Amygdala (tissue), 56 donors: ENCODE measurements around the gene GSG1L.

Experiments used
- DNase-seq, 56 donors: peaks; one replicate each; lab custom pipeline; 2025; lab: John Stamatoyannopoulos, UW

The GSG1L gene

DNA sequence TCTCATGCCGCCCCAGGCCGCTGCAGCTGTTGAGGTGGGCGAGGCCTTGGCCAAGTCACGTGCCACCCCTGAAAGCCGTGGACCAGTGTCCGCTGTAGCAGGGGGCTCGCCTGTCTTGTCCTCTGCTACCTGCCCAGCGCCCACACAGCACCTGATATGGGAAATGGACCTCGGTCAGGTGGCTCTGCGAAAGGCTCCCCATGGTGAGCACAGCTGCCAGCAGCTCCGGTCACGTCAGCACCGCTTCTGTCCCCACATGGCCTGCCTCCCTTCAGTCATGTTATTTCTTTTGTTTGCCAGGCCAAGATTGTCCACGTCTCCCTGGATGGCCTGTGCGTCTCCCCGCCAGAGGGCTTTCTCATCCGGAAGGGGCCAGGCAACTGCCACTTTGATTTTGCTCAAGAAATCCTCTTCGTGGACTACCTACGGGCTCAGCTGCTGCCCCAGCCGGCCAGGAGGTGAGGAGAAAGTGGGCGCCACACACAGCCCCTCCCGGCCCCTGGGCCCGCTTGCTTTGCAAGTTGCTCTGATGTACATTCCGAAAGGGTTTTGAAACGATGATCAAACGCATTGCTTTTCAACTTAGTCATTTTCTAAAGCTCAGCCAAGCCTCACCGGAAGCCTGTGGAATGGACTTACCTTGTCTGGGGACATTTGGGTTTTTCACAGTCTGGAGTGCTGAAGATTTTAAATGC lies 293.8 kb downstream of the GSG1L start:
- DNase-seq, result no peak

DNA sequence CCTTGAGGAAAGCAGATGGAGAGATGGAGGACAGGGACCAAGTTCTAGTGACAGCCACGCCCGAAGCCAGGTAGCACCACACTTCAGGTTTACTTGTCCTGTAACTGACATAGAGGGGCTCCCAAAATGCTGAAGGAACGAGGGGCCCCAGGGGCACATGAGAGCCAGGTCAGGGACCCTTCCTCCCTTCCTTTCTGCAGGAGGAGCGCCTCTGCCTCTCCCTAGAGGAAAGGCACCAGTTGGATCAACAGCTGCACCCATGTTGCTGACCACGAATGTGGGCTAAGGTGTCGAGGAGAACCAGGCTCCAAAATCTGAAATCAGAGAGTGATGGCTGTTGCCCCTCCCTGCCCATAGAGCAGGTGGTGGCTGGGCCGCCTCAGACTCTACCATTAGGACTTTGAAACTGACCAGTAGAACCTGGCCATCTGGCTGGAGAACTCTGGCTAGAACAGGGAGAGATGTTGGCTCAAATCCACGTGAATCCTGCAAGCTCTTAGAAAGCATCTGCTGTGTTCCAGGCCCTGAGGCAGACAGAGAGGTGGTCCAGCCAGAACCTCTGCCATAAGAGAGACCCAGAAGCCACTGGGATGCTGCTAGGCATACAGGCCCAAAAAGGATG lies 294.8 kb downstream of the GSG1L start:
- DNase-seq, result no peak

DNA sequence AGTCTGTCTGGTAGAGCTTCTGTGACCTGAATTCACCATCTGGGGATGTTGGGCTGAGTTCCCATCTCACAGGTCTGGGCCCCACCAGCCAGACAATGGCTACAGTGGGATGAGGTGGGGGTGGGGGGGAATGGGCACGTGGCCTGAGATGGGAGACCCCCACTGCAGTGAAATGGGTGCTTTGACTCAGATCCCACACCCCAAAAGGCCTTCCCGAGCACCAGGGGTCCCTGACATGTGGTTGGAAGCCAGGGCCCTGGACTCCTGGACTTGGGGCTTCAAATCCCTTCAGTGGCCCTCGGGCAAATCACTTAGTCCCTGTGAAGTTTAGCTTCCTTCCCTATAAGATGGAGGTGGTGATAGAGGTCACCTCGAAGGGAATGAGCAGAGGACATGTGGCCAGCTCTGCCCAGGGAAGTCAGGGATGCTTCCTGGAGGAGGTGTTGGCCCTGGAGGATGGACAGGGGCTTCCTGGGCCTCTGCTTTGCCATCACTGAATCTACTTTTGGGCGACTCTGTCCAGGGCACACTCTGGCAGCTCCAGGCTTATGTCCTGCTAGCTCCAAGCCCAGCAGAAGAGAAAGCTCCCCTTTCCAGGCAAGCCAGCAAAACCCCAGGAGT lies 295.4 kb downstream of the GSG1L start:
- DNase-seq, result no peak

DNA sequence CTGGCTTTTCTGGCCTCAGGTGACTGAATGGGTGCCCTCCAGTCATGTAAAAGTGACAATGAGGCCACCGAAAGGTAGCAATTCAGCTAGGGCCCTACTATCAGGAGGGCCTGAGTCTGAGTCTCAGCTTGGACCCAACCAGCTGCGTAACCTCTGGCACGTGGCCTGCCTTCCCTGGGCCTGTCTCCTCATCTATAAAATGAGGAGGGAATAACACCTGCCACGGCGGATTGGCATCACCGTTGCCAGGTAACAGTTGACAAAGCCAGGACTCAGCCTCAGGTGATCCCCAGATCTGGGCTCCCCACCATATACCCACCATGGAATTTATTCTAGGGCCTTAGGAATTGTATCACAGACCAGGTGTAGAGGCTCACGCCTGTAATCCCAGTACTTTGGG lies 296.4 kb downstream of the GSG1L start:
- DNase-seq, result no peak

DNA sequence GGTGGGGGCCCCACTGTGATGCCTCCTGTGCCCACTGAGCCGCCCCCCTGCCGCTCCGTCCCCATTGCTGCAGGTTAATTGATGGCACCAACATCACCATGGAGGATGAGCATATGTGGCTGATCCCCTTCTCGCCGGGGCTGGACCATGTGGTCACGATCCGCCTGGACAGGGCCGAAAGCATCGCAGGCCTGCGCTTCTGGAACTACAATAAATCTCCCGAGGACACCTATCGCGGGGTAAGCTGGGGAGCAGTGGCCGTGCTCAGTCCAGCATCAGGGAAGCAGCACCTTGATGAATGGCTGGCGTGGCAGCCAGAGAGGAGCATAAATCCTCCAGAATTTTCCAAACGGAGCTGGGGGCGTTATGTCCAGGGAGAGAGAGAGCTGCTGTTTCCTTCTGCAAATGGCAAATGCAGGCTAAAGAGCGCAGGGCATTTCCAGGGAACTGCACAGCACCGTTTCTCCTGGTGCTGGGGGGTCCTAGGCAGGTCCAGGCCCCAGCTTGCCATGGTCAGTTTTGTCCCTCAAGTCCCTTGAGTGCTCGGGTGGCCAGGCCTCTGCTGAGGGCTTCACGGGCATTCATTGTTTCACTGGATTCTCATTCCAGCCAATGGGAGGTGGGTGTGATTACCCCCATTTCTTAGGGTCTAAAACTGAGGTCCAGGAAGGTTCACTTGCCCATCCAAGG lies 297.1 kb downstream of the GSG1L start:
- DNase-seq, result no peak

DNA sequence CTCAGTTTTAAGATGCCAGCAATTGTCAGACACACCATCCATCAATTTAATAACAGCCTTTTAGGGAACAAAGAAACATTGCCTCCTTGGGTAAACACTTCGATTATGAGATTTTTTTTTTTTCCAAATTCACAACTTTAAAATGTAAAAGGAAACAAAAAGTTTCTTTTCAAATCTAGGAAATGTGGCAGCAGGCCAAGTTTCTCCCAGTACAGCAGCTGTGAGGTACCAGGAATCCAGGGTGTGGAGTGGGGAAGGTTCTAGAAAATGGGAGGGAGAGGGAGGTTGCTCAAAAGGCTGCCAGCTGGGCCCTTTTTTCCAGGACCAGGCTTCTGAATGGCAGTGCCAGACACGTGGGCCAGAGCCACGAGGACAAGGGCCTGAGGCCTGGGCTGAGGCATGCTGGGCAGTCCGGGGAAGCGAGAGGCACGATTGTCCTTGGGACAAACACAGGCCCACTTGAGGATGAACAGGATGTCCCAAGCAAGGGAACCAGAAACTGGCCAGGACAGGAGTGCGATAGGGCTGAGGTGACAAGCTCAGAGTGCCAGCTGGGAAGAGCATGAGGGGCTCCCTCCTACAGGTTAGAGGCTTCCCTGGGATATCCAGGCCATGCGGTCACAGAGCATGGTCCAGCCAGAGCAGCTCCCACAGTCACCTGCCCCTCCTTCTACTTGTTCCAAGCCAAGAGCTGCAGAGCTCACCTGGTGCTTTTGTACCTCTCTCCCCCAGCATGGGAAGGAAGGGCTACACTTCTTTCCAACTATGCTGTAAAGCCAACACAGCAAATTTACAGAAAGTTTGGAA lies 298.4 kb downstream of the GSG1L start:
- peak in 2 of 56 donors; percentile 13 to 45 for DNase-seq

DNA sequence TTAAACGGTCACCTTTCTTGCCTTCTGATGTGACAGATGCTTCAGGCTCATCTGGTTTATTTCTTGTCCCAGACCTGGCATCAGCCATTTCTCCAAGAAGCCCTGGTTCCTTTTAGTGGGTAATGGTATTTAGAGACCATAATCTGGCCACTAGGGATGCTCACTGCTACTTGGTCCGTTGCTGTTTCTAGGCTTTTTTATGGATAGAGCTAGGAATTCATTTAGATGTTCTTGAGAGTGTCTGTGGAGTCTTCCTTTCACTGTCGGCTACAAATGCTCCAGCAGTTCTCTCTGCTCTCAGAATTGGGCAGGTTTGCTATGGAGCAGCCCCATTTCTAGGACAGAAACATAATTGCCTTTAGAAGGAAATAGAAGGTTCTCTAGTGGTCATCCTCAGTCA lies 299.1 kb downstream of the GSG1L start:
- no peak for DNase-seq

DNA sequence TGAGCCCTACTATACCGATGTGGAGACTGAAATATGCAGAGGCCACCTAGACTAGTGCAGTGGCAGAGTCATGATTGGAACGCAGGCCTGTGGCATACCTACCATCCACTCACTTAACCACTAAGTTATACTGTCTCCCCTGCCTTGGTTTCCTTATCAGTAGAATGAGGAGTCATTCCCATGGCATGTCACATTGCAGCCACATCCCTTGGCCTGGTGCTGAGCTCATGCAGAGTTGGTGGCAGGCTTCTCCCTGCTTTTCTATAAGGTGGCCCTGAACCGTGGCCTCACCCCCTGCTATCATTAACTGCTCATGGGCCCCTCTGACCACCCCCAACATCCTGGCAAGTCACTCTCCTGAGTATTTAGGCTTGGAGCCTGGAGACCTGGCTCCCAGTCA lies 301.1 kb downstream of the GSG1L start:
- DNase-seq, result no peak

DNA sequence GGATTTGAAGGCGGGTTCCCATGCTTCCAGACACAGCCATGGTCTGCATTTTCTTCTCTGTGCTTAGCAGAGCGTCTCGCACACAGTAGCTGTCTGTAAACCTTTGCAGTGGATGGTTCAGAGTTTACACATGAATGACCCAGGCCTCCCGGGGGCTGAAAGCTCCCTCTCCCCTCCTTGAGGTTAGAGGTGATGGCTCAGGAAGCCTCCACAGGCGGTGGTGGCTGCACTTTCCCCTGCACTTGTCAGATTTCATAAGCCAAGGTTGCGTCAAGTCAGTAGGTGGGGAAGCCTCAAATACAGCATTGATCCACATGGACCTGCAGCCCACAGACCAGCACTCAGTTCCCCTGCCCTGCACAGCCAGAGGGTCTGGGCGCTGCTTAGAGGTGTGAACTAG lies 301.7 kb downstream of the GSG1L start:
- DNase-seq, result no peak

DNA sequence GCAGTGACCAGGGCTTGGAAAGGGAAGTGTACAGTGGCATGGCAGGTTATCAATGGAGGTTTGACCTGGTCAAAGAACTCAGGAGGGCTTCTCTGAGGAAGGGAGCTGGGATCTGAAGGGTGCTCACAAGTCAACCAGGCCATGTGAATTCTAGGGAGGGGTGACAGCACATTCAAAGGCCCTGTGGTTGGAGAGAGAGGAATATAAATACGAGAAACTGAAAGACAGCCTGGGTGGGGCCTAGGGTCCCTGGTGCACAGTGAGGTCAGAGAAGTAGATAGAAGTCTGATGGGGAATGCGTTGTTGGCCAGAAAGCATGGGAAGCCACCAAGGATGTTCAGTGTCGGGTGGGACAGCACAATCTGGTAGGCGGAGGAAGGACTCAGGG lies 302.7 kb downstream of the GSG1L start:
- no peak for DNase-seq

DNA sequence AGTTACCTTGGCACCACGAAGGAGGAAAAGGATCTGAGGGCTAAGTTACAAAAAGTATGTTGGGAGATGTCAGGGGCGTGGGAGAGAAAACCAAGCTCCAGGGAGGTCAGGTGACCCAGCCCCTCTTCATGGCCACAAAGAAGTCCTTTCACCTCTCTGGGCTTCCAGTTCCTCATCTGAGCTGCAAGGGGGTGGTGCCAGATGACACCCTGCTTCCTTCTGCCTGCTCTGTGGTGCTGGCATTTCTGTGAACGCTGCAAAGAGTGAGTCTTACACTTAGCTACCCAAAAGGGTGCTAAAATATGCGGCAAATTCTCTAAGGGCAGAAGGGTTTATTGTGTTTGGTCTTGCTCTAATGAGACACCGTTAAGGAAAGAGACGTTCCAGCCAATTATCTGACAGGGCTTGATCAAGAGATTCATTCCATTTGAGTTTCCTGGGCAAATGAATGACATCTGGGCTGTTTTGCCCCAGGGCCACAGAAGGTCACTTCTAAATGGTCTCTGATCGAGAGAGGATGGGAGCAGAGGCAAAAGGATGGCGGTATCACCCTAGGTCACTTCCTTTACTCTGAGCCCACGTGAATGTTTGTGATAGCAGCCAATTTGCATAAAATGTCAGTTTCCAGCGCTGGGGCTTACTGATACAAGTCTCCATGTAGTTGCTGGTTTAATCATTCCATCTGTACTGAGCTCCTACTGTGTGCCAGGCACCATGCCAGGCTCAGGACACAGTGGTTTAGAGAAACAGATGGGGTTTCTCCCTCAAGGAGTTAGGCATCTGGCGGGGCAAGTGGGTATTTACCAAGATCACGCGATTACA lies 303.3 kb downstream of the GSG1L start:
- peak in 21 of 56 donors; percentile 18 to 58 (median 31) for DNase-seq

DNA sequence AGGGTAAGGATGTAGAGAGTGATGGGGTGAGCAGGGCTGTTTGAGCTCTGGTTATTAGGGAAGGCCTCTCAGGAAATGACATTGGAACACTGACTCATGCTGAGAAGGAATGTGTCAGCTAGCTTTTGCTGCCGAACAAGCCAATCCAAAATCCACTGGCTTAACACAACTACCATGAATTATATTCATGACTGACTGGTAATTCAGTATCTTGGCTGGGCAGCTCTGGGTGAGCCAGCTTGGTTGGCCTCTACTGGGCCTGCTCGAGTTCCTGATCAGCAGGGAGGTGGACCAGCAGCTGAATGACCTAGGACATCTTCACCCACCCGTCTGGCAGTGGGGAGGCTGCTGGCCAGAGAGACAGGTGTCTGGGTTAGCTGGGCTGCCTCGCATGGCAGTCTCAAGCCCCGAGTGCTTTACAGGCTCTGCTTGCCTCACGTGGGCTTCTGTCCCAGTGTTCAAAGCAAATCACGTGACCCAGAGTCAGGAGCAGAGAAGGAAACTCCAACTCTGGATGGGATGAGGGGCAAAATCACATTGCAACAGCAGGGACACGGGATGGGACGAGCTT lies 304.1 kb downstream of the GSG1L start:
- DNase-seq, result peak in 8 of 56 donors; percentile 18 to 43 (median 28)

DNA sequence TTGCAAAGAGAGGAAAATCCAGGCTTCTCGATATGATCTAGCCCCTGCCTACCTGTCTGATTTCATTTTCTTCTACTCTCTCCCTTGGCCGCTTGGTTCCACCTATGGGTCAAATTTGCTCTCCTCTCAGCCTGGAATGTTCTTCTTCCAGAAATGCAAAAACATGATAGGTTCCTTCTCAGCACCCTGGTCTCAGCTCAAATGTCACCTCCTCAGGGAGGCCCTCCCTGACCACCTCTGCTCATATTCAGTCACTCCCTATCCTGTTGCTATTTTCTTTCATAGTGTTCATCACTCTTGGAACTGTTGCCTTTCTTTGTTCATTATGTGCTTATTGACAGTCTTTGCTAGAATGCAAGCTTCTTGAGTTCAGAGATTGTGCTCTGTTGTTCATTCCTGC lies 305.0 kb downstream of the GSG1L start:
- DNase-seq, result no peak

DNA sequence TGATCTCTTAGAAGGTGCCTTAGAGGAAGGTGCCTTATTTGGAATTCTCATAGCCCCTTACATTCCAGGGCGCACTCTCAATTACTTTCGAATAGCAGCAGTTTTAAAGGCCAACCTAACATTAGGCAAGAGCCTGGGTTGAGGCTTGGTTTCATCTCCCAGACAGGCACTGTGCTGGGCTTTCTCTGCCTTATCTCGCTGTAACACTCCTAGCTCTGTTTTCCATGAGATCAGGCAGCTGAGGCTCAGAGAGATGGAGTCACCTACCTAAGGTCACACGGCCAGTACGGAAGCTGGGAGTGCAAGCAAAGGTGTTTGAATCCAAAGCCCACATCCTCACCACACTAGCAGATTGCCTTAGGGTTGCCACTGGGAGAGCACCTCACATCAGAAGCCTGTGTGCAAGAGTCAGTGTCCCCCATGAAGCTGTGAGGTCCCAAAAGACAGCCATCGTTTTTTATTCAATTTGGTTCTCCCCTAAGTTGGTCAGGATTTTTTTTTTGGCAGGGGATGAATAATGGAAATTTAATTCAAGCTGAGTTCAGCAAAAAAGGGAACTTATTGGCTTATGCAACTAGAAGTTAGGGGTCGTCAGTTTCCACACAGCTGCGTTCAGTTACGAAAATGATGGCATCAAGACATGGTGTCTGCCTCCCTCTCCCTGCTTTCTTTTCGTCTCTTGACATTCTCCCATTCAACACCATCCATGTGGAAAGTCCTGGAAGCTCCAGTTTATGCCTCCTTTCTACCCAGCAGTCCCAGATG lies 307.1 kb downstream of the GSG1L start:
- DNase-seq, result no peak

DNA sequence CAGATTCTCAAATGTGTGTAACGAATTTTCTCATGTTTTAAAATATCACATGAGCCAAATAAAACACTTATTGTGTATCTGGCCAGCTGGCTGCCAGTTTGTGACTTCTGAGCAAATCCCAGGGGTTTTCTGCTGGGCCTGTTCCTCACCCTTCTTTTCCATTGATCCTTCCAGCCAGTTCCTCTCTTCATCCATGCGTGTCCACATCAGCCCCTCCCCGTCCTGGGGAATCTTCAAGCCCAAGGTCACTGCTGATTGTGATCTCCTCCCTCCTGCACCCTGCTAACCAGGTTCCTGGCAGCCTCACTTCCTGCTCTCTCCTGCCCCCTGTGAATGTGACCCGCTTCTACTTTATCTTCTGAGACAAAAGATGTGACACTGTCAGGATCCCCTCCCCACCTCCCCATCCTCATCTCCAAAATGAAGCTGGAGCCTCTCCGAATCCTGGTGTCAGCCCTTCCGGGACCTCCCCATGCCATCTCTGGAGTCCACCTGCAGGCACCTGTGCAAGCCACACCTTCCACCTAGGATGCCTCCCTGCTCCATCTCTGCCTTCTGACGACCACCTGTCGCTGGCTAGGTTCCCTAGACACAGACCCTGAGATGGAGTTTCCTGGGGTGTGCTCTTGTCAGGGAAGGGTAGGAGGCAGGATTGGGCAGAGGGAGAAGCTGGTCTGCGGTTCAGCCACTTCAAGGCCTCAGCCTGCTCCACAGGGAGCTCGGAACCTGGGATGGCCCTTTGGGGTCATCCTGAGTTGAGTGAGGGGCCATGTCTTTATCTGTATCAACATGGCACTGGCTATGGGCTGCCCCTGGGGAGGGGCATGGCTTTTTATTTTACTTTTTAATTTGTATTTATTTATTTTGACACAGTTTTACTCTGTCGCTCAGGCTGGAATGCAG lies 308.5 kb downstream of the GSG1L start:
- DNase-seq, result no peak

DNA sequence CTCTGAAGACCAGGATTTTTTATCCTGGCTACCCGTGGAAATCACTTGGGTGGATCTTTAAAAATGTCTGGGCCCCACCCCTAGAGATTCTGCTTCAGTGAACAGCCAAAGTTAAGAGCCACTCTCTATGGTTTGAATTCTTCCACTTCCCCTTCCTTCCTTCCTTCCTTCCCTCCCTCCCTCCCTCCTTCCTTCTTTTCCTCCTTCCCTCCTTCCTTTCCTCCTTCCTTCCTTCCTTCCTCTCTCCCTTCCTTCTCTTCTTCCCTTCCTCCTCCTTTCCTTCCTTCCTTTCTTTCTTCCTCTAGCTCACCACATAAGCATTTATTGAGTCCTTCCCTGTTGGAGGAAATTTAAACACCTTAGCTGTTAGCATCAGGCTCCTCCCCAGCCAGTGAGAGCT lies 310.0 kb downstream of the GSG1L start:
- no peak for DNase-seq

DNA sequence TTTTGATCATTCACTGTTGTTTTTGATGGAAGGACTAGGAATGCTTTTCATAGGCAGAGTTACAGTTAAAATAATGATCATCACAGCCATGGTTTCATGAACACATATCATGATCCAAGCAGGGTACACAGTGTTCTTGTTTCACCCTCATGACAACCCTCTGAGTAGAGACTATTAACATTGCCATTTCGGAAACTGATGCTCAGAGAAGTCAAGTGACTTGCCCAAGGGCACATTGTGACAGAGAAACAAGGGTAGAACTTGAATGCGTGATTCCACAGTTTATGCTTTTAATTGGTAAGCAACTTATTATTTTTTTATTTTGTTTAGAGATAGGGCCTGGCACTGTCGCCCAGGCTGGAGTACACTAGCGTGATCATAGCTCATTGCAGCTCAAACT lies 311.3 kb downstream of the GSG1L start:
- DNase-seq, result no peak

DNA sequence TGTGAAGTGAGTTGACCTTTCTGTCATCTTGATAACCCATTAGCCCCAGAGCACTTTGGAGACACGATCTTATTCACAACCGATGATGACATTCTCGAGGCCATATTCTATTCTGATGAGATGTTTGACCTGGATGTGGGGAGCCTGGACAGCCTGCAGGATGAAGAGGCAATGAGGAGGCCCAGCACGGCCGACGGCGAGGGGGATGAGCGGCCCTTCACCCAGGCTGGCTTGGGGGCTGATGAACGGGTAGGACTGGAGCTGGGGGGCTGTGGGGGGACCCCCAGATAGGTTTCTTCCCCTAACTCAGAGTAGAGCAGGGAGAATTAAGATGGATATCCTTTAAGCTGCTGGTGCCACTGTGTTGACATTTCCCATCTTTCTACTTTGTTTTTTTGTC lies 311.8 kb downstream of the GSG1L start:
- no peak for DNase-seq
